Panc1 (cell line): ENCODE measurements around the gene PIK3R4. TPM values are rescaled to one million over a fixed set of nuclear protein-coding genes. Genes with fewer than 3 reads are reported as not detected.

Experiments used
- ATAC-seq: fragments of 200-7000 bp; cut with Tn5 transposase; 2 replicates; pipeline ENCODE4 v1.9.1; 2020; ENCODE audit warnings: mild to moderate bottlenecking, moderate library complexity
- BruUV-seq: library from RNA; stranded (reverse); fragments of 400-500 nt; replicated peaks from 2 replicates; lab custom pipeline; 2021; lab: Mats Ljungman, UMichigan
- CTCF ChIA-PET: fragments of 300-600 bp; sonication (Branson Sonifier 250); formaldehyde crosslinking; loops from one replicate; lab custom pipeline; 2022; ENCODE audit warnings: antibody characterized with exemption; lab: Charles Lee
- POLR2A ChIA-PET: fragments of 300-600 bp; sonication (Branson Sonifier 250); formaldehyde crosslinking; loops from one replicate; lab custom pipeline; 2022; ENCODE audit warnings: antibody characterized with exemption; lab: Charles Lee
- DNase-seq: peaks from one replicate; pipeline ENCODE4 v3.0.0-alpha.2; 2010; ENCODE audit warnings: low read depth, low spot score
- H3K27ac ChIP-seq: 2 replicates; pipeline ENCODE4 v1.5.1; 2011; ENCODE audit warnings: mild to moderate bottlenecking, low read length, inconsistent platforms
- H3K27me3 ChIP-seq: fragments of 200-500 bp; sonication (Bioruptor generic); 2 replicates; pipeline ENCODE4 v1.6.0; 2014; ENCODE audit warnings: low read length, inconsistent platforms; ENCODE audit not compliant: control insufficient read depth, insufficient read depth
- H3K36me3 ChIP-seq: fragments of 200-500 bp; sonication (Bioruptor generic); 2 replicates; pipeline ENCODE4 v1.5.1; 2014; ENCODE audit warnings: inconsistent platforms, mild to moderate bottlenecking, low read length, moderate library complexity; ENCODE audit not compliant: control insufficient read depth, insufficient read depth
- H3K4me1 ChIP-seq: 2 replicates; pipeline ENCODE4 v1.5.1; 2011; ENCODE audit warnings: inconsistent platforms, mild to moderate bottlenecking, low read length, moderate library complexity; ENCODE audit not compliant: control insufficient read depth, insufficient read depth
- H3K4me3 ChIP-seq, 2 experiments: 2 replicates each; pipeline ENCODE4 v1.5.1; 2011 to 2012; ENCODE audit warnings: low read depth in 2 of 2, low read length in 2 of 2, mild to moderate bottlenecking in 2 of 2, inconsistent platforms in 1 of 2, moderate library complexity in 1 of 2
- H3K9me3 ChIP-seq: fragments of 200-500 bp; sonication (Bioruptor generic); 2 replicates; pipeline ENCODE4 v1.5.1; 2014; ENCODE audit warnings: low read depth, mild to moderate bottlenecking, inconsistent platforms, low read length, moderate library complexity; ENCODE audit not compliant: control insufficient read depth, insufficient read depth
- POLR2AphosphoS5 ChIP-seq: IDR thresholded peaks from 2 replicates; pipeline ENCODE4 v1.6.1; 2012; ENCODE audit warnings: mild to moderate bottlenecking, low read depth, low read length, moderate library complexity
- SIN3A ChIP-seq: IDR thresholded peaks from 2 replicates; pipeline ENCODE4 v1.6.1; 2012; ENCODE audit warnings: low read depth, mild to moderate bottlenecking, low read length, moderate library complexity, borderline replicate concordance; ENCODE audit not compliant: insufficient read depth
- TCF7L2 ChIP-seq: IDR thresholded peaks from 2 replicates; pipeline ENCODE4 v1.6.1; 2011; ENCODE audit warnings: mild to moderate bottlenecking, low read depth, low read length, inconsistent platforms
- in situ Hi-C: cut with HindIII; loops from 2 replicates; pipeline ENCODE4 v1.10.0; 2016; ENCODE audit warnings: low sequenced_read_pairs, low pct_unique_long_range_greater_than_20kb
- intact Hi-C: fragments of 100-400 bp; cut with micrococcal nuclease; formaldehyde crosslinking; loops from one replicate; pipeline ENCODE4 v1.10.0; 2022; ENCODE audit not compliant: unreplicated experiment
- total RNA-seq: library from RNA; stranded (reverse); gene quantifications from one replicate; pipeline ENCODE4 v1.2.1, GENCODE V29; 2021; ENCODE audit not compliant: unreplicated experiment
- TF ChIP-seq, protein P1 (sequence below): fragments of 450-650 bp; IDR thresholded peaks from 2 replicates; pipeline ENCODE4 v1.5.1; 2017; ENCODE audit warnings: mild to moderate bottlenecking
- TF ChIP-seq, protein P2 (sequence below), 2 experiments: IDR thresholded peaks; 2 replicates each; pipeline ENCODE4 v1.6.1; 2011 to 2012; ENCODE audit warnings: low read depth in 2 of 2, control low read depth in 1 of 2, low read length in 1 of 2, mild to moderate bottlenecking in 1 of 2, moderate library complexity in 1 of 2; ENCODE audit not compliant: insufficient read depth in 1 of 2

PIK3R4 gene
- total RNA-seq, 1 experiment from 2014 or later: 26.1 TPM

DNA sequence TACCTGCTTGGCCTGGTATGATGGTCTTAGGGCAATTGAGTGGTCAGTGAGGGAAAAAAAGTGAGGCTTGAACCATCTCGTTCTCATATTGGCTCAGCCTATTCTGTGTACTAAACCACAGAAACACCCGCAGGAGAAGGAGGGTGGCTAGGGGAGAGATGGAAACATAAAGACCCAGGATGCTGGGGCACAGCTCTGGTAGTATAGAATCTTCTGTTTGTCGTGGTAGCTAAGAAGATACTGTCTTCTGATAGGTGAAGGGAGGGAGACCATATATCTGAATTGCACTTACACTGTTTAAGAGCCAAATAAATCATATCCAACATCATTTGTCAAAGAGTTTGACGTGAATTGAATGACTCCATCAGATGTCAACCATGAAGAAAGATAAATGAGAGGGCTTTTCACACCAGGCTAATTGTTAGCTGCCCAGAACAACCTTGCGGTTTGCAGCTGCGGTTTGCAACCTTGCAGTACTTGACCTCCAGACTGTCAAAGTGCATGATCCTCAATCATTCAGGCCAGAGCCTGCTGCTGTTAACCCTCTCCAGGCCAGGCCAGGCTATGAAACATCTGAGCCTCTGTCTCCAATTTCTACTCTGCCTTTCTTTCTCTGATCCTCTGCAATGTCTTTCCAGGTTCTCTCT lies 40.9 kb upstream of the PIK3R4 start:
- intact Hi-C loops: no loop called here
- no peaks in the 10 kb centered on the region for H3K4me1 ChIP-seq
- no peak overlapping the region for H3K4me3 ChIP-seq
- in situ Hi-C loops: no loop called here
- ChIA-PET CTCF (no interaction called here), POLR2A (no interaction called here)
- H3K27ac ChIP-seq: no peak overlapping the region
- H3K36me3 ChIP-seq: no peaks in the 10 kb centered on the region
- TF ChIP-seq POLR2AphosphoS5: no peak
- TF ChIP-seq, protein P1, sequence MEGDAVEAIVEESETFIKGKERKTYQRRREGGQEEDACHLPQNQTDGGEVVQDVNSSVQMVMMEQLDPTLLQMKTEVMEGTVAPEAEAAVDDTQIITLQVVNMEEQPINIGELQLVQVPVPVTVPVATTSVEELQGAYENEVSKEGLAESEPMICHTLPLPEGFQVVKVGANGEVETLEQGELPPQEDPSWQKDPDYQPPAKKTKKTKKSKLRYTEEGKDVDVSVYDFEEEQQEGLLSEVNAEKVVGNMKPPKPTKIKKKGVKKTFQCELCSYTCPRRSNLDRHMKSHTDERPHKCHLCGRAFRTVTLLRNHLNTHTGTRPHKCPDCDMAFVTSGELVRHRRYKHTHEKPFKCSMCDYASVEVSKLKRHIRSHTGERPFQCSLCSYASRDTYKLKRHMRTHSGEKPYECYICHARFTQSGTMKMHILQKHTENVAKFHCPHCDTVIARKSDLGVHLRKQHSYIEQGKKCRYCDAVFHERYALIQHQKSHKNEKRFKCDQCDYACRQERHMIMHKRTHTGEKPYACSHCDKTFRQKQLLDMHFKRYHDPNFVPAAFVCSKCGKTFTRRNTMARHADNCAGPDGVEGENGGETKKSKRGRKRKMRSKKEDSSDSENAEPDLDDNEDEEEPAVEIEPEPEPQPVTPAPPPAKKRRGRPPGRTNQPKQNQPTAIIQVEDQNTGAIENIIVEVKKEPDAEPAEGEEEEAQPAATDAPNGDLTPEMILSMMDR: no peak
- no peaks in the 10 kb centered on the region for H3K9me3 ChIP-seq
- ATAC-seq (no peak), DNase-seq (no peak)
- peaks cover 2% of the 10 kb centered on the region; the same call in 1 of the 2 replicates for H3K27me3 ChIP-seq
- BruUV-seq: no TSS peak

DNA sequence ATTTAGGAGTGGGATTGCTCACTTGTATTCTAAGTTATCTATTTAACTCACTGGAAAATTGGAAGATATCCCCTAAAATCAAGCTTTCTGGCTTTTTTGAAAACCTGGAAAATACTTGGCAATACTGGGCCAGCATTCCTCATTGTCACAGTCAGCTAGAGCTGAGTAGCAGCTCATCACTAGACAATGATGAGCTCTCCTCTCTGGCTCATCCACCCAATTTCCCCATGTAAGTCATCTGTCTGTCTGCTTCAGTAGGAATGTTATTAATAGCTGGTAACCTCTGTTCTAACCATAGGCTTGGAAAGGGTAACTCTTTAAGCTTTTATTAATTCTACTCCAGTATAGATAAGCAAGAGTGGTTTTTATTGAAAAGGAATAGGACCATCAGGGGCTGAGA lies 39.7 kb upstream of the PIK3R4 start:
- BruUV-seq: no TSS peak
- CTCF ChIA-PET: no interaction called here
- Histone ChIP-seq H3K4me3 (no peak overlapping the region), H3K9me3 (no peaks in the 10 kb centered on the region), H3K27me3 (no peaks in the 10 kb centered on the region; the same call in 1 of the 2 replicates), H3K4me1 (no peaks in the 10 kb centered on the region), H3K27ac (no peak overlapping the region), H3K36me3 (no peaks in the 10 kb centered on the region)
- in situ Hi-C loops (no loop called here), intact Hi-C loops (no loop called here)
- POLR2A ChIA-PET: no interaction called here
- no peak for TF ChIP-seq TCF7L2
- TF ChIP-seq, protein P1: no peak
- ATAC-seq (no peak), DNase-seq (no peak)

DNA sequence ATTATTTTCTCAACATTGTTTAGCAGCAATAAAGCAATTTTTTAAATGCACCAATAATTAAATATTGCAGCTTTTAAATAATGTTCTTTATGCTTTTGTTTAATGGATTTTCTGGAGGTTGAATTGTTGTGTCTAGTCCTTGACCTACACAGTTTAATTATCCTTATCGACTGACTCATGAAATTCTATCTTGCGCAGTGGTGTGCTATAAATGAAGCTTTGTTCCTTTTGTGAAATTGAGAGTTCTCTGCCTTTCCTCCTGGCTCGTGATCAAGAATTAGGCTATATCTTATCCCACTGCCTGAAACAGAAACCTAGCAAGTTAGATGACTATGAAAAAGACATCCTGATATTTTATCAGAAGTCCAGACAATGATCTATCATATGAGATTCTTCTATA lies 37.0 kb upstream of the PIK3R4 start:
- Histone ChIP-seq H3K4me3 (no peak overlapping the region), H3K9me3 (no peaks in the 10 kb centered on the region), H3K27me3 (no peaks in the 10 kb centered on the region; the same call in 1 of the 2 replicates), H3K4me1 (no peaks in the 10 kb centered on the region), H3K27ac (no peak overlapping the region), H3K36me3 (no peaks in the 10 kb centered on the region)
- POLR2A ChIA-PET: no interaction called here
- no peak for ATAC-seq
- TF ChIP-seq TCF7L2: no peak
- TF ChIP-seq, protein P1: no peak
- TF ChIP-seq POLR2AphosphoS5: no peak
- no peak for TF ChIP-seq SIN3A
- TF ChIP-seq, protein P2, sequence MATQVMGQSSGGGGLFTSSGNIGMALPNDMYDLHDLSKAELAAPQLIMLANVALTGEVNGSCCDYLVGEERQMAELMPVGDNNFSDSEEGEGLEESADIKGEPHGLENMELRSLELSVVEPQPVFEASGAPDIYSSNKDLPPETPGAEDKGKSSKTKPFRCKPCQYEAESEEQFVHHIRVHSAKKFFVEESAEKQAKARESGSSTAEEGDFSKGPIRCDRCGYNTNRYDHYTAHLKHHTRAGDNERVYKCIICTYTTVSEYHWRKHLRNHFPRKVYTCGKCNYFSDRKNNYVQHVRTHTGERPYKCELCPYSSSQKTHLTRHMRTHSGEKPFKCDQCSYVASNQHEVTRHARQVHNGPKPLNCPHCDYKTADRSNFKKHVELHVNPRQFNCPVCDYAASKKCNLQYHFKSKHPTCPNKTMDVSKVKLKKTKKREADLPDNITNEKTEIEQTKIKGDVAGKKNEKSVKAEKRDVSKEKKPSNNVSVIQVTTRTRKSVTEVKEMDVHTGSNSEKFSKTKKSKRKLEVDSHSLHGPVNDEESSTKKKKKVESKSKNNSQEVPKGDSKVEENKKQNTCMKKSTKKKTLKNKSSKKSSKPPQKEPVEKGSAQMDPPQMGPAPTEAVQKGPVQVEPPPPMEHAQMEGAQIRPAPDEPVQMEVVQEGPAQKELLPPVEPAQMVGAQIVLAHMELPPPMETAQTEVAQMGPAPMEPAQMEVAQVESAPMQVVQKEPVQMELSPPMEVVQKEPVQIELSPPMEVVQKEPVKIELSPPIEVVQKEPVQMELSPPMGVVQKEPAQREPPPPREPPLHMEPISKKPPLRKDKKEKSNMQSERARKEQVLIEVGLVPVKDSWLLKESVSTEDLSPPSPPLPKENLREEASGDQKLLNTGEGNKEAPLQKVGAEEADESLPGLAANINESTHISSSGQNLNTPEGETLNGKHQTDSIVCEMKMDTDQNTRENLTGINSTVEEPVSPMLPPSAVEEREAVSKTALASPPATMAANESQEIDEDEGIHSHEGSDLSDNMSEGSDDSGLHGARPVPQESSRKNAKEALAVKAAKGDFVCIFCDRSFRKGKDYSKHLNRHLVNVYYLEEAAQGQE (IDR thresholded peaks at IDR 0.05; ENCODE audit: insufficient read depth in 1 of 2, low read depth in 2 of 2, low read length in 1 of 2): no peak
- CTCF ChIA-PET: no interaction called here
- intact Hi-C loops (no loop called here), in situ Hi-C loops (no loop called here)
- BruUV-seq: no TSS peak
- no peak for DNase-seq
